Mesothelial cell of epicardium (in vitro differentiated cells): ENCODE results near the gene TMEM131L. TPM values are rescaled to one million over a fixed set of nuclear protein-coding genes. Genes with fewer than 3 reads are reported as not detected.

Experiments
- DNase-seq, 2 experiments: peaks; one replicate each; pipeline ENCODE4 v3.0.0; 2021; ENCODE audit warnings: low spot score in 2 of 2; ENCODE audit not compliant: unreplicated experiment in 2 of 2
- H3K27ac Mint-ChIP-seq: 2 replicates; pipeline ENCODE4 v1.8.0; 2021; ENCODE audit warnings: mixed read lengths
- H3K27me3 Mint-ChIP-seq: 2 replicates; pipeline ENCODE4 v1.8.0; 2021; ENCODE audit warnings: low read depth, mixed read lengths
- H3K36me3 Mint-ChIP-seq: 2 replicates; pipeline ENCODE4 v1.8.0; 2021; ENCODE audit warnings: mixed read lengths
- H3K4me1 Mint-ChIP-seq: 2 replicates; pipeline ENCODE4 v1.8.0; 2021; ENCODE audit warnings: mixed read lengths
- H3K4me3 Mint-ChIP-seq: 2 replicates; pipeline ENCODE4 v1.8.0; 2021; ENCODE audit warnings: mild to moderate bottlenecking, moderate library complexity, mixed read lengths
- H3K9me3 Mint-ChIP-seq: 2 replicates; pipeline ENCODE4 v1.8.0; 2021; ENCODE audit warnings: mixed read lengths
- total RNA-seq: library from RNA; stranded (reverse); gene quantifications from 3 replicates; pipeline ENCODE4 v1.2.1, GENCODE V29; 2021
- TF ChIP-seq, protein P1 (sequence below): fragments of 200-600 bp; sonication (generic); IDR thresholded peaks from one replicate; pipeline ENCODE4 v1.5.0; 2021; ENCODE audit warnings: antibody characterized with exemption; ENCODE audit not compliant: unreplicated experiment

TMEM131L gene
- total RNA-seq, 1 donor from 2014 or later, result 13.9 TPM

GRCh38 chr4:153517159-153517558, 51.0 kb downstream of the TMEM131L start:
- H3K9me3 Mint-ChIP-seq, result peaks cover 6% of the 10 kb centered on the region
- no peaks in the 10 kb centered on the region for H3K36me3 Mint-ChIP-seq
- TF ChIP-seq, protein P1, sequence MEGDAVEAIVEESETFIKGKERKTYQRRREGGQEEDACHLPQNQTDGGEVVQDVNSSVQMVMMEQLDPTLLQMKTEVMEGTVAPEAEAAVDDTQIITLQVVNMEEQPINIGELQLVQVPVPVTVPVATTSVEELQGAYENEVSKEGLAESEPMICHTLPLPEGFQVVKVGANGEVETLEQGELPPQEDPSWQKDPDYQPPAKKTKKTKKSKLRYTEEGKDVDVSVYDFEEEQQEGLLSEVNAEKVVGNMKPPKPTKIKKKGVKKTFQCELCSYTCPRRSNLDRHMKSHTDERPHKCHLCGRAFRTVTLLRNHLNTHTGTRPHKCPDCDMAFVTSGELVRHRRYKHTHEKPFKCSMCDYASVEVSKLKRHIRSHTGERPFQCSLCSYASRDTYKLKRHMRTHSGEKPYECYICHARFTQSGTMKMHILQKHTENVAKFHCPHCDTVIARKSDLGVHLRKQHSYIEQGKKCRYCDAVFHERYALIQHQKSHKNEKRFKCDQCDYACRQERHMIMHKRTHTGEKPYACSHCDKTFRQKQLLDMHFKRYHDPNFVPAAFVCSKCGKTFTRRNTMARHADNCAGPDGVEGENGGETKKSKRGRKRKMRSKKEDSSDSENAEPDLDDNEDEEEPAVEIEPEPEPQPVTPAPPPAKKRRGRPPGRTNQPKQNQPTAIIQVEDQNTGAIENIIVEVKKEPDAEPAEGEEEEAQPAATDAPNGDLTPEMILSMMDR, result no peak
- H3K4me3 Mint-ChIP-seq, result no peak overlapping the region
- no peak for DNase-seq
- peaks cover 45% of the 10 kb centered on the region for H3K4me1 Mint-ChIP-seq
- H3K27me3 Mint-ChIP-seq, result no peaks in the 10 kb centered on the region
- H3K27ac Mint-ChIP-seq, result no peak overlapping the region

GRCh38 chr4:153518001-153518400, 51.8 kb downstream of the TMEM131L start:
- no peaks in the 10 kb centered on the region for H3K27me3 Mint-ChIP-seq
- DNase-seq, result no peak
- H3K27ac Mint-ChIP-seq, result peak overlapping the region; percentile 1
- no peaks in the 10 kb centered on the region for H3K36me3 Mint-ChIP-seq
- H3K4me3 Mint-ChIP-seq, result no peak overlapping the region
- H3K4me1 Mint-ChIP-seq, result peaks cover 36% of the 10 kb centered on the region
- TF ChIP-seq, protein P1, result no peak
- H3K9me3 Mint-ChIP-seq, result peaks cover 6% of the 10 kb centered on the region

DNA sequence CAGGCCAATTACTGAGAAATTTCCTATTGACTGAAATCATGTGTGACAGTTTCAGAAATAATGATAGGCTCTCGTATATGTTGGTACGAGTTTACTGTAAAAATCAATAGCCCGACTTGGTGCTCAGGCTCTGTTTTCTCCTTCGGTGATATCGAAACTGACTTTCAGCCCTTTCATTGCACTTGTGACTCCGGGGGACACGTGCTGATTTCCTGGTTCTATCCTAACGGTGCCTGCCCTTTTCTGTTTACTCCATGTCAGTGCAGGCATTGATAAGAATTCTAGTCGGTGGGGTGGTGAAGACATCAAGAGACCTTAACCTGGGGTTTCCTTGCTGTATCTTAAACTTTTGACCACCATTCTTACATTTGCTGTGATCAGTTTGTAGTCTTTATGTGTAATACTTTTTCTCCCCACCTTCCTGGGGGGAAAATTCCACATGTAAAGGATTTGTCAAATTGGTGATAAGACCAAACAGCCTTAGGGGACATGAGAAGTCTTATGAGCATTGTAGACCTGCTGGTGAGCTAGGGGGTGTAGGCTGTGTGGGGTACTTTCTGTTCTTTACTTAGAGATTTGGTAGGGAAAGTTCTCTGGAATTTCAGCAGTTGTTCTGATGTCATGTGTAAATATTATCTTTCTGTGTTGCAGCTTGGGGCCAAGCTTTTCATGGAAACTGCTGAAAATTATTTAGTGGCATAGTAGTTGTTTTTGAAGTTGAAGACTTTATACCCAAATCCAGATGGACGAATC, 52.7 kb downstream of the TMEM131L start:
- Mint-ChIP-seq H3K27ac (no peak overlapping the region), H3K9me3 (peaks cover 6% of the 10 kb centered on the region), H3K4me3 (no peak overlapping the region), H3K36me3 (no peaks in the 10 kb centered on the region), H3K27me3 (no peaks in the 10 kb centered on the region), H3K4me1 (peaks cover 37% of the 10 kb centered on the region)
- TF ChIP-seq, protein P1, result no peak
- DNase-seq, result no peak

DNA sequence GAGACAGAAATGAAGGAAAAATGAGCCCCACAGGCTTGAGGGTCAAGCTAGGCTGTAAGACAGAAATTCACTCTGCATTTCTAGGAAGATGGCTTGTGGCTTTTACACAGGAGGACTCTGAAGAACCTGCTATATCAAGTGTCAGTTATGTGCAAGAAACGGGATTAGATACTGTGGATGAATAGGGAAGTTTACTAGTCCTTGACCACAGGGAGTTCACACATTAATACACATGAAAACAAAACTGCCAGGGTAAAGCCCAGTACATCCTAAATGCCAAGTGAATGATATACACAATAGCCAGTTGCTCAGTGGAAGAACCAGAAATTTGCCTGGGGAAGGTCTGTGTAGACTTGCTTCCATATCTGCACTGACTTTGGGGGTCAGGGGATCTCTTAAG, 53.5 kb downstream of the TMEM131L start:
- H3K4me3 Mint-ChIP-seq, result no peak overlapping the region
- H3K9me3 Mint-ChIP-seq, result peaks cover 6% of the 10 kb centered on the region
- H3K36me3 Mint-ChIP-seq, result no peaks in the 10 kb centered on the region
- H3K27me3 Mint-ChIP-seq, result no peaks in the 10 kb centered on the region
- peaks cover 39% of the 10 kb centered on the region for H3K4me1 Mint-ChIP-seq
- DNase-seq, result no peak
- TF ChIP-seq, protein P1, result no peak
- H3K27ac Mint-ChIP-seq, result no peak overlapping the region

DNA sequence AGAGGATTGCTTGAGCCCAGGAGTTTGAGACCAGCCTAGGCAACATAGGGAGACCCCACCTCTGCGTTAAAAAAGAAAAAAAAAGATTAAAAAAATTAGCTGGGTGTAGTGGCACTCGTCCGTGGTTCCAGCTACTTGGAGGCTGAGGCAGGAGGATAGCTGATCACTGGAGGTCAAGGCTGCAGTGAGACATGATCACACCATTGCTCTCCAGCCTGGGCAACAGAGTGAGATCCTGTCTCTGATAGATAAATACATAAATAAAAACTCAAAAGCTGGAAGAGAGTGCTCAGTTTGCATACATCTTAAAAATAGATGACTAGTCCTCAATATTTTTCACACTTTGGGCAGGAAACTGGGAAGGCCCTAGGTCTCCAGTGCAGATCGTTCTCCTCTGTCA, 54.1 kb downstream of the TMEM131L start:
- Mint-ChIP-seq H3K27me3 (no peaks in the 10 kb centered on the region), H3K36me3 (no peaks in the 10 kb centered on the region), H3K4me1 (peaks cover 43% of the 10 kb centered on the region), H3K4me3 (no peak overlapping the region), H3K27ac (no peak overlapping the region), H3K9me3 (peaks cover 6% of the 10 kb centered on the region)
- DNase-seq, result no peak
- TF ChIP-seq, protein P1, result no peak
